ENCODE data around the gene KCNC3. TPM values are rescaled to one million over a fixed set of nuclear protein-coding genes. Genes with fewer than 3 reads are reported as not detected.

KCNC3 gene
- total RNA-seq = 0.13 and 0.76 TPM in 2 replicates

DNA sequence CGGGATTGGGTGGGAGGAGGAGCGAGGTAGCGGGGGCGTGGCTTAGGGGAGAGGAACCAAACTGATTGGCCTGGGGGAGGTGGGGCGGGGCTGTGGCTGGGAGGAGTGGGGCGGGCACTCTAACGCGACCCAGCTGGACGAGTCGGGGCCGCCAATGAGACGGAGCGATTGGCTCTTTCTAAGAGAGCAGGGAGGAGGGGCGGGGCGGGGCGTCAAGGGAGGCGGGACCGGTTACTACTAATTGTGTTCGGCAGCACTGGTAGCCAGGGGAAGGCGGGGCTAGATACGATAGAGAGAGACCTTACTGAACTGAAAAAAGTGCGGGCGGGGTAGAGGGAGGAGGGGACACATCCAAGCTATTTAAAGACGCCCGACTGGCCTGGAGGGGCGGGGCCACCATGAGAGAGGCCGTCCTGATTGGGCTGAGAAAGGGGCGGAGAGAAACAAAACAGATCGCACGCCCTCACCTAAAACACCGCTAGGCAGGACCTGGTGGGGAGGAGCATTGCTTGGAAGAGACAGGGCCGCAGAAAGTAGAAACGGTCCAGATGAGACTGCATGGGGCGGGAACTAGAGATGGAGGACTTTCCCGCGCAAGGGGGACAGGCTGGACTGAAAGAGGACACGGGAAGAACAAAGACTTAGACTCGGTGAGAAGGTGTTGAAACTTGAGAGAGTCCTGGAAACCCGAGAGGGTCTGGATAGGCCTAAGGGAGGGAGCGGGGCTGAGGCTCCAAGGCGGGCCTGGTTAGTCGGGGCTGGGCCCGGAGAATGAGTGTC is at the start of gene KCNC3:
TSS of gene KCNC3 (minus strand) at position 232 of the 780 bp plus-strand sequence. CDS start 295 bp downstream, outside the sequence.
- DNase-seq (ENCODE audit: low read depth in 2 of 2) = peak; percentile 97 to 100

DNA sequence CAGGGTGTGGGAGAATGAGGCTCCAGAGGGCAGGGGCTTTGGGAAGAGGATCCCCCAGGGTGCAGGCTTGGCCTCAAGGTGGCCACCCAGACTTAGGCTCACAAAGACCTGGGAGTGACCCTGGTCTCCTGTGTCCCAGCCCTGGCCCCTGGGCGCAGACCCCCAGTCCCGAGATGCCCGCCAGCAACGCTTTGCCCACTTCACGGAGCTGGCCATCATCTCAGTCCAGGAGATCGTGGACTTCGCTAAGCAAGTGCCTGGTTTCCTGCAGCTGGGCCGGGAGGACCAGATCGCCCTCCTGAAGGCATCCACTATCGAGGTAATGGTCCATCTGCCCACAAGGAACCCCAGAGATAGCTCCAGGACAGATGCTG is 49.7 kb upstream of the KCNC3 start:
- no peak for DNase-seq (ENCODE audit: low read depth in 2 of 2)

DNA sequence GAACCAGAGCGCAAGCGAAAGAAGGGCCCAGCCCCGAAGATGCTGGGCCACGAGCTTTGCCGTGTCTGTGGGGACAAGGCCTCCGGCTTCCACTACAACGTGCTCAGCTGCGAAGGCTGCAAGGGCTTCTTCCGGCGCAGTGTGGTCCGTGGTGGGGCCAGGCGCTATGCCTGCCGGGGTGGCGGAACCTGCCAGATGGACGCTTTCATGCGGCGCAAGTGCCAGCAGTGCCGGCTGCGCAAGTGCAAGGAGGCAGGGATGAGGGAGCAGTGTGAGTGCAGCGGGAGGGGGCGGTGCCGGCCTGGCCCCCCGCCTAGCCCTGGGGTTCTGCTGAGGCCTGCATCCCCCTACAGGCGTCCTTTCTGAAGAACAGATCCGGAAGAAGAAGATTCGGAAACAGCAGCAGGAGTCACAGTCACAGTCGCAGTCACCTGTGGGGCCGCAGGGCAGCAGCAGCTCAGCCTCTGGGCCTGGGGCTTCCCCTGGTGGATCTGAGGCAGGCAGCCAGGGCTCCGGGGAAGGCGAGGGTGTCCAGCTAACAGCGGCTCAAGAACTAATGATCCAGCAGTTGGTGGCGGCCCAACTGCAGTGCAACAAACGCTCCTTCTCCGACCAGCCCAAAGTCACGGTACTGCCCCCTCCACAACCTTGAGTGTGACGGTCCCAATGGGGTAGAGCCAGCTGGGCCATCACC is 49.1 kb upstream of the KCNC3 start:
- DNase-seq (ENCODE audit: low read depth in 2 of 2) = no peak

DNA sequence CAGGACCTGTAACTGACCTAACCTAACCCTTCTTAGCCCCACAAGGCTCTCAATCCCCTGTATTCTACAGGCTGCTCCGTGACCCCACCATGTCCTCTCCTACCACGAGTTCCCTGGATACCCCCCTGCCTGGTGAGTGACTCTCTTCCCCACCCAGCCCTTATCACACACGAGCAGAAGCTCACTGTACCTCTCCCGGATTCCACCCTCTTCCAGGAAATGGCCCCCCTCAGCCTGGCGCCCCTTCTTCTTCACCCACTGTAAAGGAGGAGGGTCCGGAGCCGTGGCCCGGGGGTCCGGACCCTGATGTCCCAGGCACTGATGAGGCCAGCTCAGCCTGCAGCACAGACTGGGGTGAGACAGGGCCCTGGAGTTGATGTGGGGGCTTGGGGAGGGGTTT is 48.3 kb upstream of the KCNC3 start:
- no peak for DNase-seq (ENCODE audit: low read depth in 2 of 2)

DNA sequence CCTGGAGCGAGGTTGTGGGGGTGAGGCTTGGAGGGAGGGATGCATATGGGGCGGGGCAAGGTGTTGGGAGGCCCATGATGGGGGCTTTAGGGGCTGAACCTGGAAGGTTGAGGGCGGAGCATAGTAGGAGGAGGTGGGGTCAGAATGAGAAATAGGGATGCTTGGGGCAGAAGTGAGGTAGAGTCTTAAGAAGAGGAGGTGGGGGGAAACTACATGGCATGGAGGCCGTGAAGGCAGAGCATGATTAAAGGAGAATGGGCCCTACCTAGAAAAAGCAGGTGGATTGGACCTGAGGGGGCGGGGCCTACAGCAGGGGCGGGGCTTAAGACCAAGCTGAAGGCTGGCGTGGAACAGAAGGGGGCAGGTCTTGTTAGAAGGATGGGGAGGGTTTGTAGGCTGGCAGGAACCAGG is 47.9 kb upstream of the KCNC3 start:
- peak in 1 of 2 donors; percentile 26 for DNase-seq (ENCODE audit: low read depth in 2 of 2)

DNA sequence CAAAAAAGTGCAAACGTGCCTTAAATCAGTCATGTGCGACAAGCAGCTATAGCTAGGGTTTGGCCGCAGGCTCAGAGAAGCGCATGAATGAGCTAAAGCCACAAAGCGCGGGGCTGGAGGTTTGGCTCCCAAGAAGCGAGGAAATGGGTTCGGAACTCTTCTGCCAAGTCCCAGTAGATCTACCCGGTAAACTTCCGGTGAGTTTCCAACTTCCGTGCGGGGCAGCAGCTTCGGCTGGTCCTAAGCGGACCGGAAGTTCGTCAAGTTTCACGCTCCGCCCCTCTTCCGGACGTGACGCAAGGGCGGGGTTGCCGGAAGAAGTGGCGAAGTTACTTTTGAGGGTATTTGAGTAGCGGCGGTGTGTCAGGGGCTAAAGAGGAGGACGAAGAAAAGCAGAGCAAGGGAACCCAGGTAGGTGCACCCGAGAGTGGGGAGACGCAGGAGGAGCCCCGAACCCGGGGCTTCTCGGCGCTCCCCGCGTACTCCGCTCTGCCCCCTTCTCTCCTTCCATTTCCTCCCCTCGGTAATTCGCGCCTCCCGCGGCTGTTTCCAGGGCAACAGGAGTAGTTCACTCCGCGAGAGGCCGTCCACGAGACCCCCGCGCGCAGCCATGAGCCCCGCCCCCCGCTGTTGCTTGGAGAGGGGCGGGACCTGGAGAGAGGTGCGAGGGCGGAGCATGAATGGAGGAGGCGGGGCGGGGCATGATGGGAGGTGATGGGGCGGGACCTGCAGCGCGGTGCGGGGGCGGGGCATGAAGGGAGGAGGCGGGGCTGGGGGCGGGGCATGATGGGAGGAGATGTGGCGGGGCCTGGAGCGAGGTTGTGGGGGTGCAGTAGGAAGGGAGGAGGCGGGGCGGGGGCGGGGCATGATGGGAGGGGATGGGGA is 47.2 kb upstream of the KCNC3 start, which contains the start of gene NR1H2:
TSS of gene NR1H2 (plus strand) at position 292 of the 885 bp plus-strand sequence. CDS start 1,149 bp downstream, outside the sequence.
- peak; percentile 97 for DNase-seq (ENCODE audit: low read depth in 2 of 2)

DNA sequence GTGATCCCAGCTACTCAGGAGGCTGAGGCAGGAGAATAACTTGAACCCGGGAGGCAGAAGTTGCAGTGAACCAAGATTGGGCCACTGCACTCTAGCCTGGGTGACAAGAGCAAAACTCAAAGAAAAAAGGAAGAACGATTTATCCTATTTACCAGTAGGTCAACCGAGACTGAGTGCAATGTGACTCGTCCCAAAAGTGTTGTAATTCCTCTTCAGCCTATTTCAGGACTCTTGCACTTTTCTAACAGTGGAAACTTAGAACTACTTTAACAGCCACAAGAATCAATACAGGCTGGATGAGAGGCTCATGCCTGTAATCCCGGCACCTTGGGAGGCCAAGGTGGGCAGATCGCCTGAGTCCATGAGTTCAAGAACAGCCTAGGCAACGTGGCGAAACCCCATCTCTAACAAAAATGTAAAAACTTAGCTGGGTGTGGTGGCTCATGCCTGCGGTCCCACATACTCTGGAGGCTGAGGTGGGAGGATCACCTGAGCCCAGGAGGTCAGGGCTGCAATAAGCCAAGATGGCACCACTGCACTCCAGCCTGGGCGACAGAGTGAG is 42.8 kb upstream of the KCNC3 start:
- DNase-seq (ENCODE audit: low read depth in 2 of 2) = no peak

DNA sequence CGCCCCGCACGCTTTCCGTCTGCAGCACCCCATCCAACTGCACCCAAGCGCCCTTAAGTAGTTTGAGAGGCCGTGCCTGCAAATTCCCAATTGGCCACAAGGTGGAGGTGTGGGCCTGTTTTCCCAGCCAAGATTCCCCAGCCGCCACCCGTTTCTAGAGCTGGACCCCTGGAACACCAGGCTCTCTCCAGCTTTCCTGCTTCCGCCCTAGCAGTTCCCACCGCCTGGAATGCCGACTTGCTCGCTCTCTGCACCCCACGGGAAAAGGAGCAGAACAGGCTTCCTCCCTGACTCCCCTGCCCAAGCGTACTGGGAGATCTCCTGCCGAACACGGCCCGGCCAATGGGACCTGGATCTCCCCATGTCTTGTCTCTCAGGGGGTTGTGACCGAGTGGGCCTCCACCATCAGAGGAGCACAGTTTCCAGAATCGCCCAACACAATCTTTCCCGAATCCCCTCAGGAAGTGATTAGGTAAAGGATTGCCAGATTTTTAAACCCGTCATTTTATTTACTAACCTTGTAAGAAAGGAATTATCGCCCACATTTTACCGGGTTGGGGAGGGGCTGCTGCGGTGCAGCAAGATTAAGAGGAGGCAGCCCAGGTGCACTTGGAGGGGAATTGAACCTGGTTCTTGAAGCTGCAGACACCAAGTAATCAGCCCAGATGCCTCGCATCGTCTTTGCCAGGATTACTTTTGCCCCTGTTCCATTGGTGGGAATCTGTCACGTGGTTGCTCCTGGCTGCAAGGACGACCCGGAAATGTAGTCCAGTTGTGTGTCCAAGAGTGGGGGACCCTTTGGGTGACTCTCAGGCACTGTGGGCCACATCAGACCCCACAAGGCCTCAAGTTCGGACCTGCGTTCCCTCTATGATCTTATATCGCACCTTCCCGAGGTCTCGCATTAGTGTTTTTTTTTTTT is 39.7 kb upstream of the KCNC3 start:
- peak; percentile 74 to 76 for DNase-seq (ENCODE audit: low read depth in 2 of 2)

DNA sequence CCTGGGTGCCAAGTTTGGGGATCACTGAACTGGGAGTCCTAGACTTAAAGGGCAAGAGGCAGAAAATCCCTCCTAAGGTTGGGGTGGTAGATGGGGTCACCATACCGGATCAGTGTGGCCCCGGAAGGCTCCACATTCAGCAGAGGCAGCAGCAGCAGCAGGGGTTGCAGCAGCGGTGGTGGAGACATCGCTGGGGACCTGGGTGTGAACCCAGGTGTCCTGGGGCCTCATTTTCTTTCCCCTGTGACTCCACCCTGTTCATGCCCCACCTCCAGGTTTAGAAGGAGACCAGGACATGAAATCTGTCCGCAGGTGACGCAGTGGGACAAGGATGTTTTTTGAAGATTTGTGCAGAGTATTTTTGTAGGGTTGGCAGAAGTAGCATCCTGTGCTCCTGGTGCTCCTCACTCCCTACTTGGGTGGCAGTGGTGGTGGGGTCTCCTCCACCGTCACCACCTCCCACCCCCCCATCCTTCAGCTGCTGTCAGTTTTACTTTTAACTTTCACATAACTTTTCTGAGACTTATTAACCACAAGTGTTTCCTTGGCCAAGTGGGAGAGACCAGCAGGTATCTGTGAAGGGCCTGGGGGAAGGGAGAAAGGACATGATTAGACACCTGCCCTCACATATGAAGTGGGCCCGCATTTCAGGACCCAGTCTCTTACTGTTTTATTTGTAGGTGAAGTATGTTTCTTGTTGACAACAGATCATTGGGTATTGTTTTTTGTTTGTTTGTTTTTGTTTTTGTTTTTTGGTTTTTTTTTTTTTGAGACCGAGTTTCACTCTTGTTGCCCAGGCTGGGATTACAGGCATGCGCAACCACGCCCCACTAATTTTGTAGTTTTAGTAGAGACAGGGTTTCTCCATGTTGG is 36.5 kb upstream of the KCNC3 start, which contains the start of gene NAPSA:
TSS of gene NAPSA (minus strand) at position 206 of the 873 bp plus-strand sequence. CDS start at position 188, 18 bp downstream.
- DNase-seq (ENCODE audit: low read depth in 2 of 2) = no peak

DNA sequence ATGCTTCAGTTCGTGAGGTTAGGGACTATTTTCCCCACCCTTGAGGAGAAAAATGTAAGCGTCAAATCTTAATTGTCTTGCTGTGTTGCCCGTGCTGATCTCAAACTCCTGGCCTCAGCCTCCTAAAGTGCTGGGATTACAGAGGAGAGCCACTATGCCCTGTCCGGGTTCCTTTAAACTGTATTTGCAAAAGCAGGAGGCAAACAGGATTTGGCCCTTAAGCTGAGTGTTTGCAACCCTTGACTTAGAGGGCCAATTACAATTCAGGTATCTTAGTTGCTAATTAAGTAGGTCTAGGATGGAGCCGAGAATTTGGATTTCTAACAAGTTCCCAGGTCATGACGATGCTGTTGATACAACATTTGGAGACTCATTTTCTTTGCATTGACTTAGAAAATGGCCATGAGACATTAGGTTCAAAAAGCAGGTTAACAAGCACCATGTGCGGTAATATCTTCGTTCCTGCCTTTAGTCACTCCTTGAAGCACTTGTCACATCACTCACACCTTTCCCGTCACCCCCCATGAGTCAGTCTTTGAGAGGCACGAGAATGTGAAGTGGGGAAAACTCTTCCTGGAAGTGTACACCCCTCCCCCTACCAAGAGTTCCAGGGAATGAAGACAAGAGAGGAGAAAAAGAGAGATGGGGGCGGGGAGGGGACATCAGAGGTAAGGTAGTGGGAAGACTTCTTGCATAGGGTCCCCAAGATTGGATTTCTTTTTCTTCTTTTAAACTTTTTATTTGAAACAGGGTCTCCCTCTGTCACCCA is 33.7 kb upstream of the KCNC3 start:
- DNase-seq (ENCODE audit: low read depth in 2 of 2) = no peak

DNA sequence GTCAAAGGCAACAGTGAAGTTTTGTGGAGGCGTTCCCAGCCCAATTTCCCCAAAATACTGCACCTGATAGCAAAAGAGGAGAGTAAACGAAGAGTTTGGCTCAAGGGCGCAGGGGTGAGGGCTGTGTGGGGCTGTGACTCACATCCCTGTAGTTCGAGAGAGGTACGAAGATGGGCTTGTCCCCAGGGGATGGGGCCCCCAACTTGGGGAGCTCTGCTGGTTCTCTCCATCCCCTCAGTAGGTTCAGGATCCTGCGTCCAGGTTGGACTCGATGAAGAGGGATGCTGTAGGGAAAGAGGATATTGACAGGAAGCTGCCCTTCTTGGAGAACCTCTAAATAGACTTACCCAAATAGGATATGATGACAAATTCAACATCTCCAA is 32.8 kb upstream of the KCNC3 start:
- DNase-seq (ENCODE audit: low read depth in 2 of 2) = no peak

DNA sequence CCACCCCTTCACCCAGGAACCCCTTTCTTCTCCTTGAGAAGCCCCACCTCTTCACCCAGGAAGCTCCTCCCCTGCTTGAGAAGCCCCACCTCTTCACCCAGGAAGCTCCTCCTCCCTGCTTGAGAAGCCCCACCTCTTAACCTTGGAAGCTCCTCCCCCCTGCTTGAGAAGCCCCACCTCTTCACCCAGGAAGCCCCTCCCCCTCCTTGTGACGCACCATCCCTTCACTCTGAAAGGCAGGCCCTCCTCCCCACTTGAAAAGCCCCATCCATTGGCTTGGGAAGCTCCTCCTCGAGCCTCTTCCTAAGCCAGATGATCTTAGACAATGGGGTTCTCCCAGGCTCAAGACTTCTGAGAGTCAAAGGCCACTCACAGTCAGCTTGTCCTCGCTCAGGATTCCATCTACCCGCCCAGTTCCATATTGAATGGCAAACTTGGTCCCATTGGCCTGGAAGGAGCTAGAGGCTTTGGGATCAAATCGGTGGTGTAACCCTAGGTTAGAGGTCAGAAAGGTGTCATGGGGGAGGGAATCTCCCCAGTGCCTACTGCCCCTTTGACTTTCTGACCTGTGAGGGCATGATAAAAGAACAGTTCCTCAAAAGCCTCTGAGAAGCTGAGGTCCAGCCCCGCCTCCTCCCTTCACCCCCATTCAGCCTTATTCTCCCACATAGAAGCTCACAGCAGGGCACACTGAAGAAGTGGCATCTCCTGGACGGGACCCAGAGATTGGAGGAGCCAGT is 32.3 kb upstream of the KCNC3 start:
- no peak for DNase-seq (ENCODE audit: low read depth in 2 of 2)

DNA sequence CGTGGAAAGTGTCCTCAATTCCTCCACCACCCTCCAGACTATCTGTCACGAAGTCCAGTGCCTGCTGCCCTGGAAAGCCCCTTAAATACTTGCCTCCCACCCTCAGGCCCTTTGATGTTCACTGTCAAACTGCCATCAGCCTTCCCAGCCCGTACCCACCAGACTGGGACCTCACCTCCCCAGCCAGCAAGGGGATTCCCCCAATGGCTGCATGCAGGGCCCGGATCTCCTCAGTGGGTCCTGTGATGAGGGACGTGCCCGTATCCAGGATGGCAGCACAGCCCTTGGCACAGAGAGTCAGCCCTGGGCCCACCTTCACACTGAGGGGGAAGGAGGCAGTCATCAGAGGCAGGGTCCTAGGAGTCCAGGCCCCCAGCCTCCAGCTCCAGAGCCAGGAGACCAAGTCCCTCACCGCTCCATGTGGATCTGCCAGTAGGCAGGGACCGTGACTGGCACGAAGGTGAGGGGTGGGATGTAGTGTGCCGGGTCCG is 30.2 kb upstream of the KCNC3 start:
- no peak for DNase-seq (ENCODE audit: low read depth in 2 of 2)

DNA sequence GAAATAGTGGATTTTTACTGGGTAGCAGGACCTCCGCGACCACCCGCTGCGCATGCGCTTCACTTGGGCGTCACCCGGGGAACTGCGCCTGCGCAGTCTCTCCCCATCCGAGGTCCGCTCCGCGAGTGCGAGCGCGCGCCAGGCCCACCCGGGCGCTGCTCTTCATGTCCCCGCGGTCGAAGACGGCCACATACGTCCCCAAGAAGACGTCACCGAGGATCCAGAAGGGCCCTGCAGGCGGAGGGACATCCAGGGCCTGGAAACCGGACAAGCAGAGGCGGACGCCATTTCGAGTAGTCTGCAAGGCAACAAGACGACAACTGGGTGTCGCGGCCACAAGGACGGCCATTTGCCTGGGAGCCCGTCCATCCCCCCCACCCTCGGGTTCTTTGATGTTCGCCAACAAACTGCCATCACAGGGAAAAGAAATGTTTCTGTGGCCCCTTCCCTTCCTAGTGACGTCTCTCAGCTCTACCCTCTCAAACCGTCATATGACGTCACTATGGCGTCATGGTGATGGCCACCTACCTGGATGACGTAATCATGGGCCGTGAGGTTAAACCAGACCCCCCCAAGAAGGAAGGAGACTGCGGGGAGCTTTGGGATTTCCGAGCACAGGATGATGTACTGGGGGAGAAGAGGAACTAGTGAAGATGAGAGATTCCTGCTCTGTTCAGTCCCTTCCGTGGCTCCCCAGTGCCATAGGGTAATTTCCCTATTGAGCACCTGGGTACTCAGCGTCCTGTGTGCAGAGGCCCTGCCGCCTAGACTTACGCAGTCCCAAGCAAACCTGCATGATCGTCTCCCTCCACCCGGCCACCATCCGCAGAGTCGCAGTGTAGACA is 29.5 kb upstream of the KCNC3 start:
- peak in 1 of 2 donors; percentile 58 for DNase-seq (ENCODE audit: low read depth in 2 of 2)

DNA sequence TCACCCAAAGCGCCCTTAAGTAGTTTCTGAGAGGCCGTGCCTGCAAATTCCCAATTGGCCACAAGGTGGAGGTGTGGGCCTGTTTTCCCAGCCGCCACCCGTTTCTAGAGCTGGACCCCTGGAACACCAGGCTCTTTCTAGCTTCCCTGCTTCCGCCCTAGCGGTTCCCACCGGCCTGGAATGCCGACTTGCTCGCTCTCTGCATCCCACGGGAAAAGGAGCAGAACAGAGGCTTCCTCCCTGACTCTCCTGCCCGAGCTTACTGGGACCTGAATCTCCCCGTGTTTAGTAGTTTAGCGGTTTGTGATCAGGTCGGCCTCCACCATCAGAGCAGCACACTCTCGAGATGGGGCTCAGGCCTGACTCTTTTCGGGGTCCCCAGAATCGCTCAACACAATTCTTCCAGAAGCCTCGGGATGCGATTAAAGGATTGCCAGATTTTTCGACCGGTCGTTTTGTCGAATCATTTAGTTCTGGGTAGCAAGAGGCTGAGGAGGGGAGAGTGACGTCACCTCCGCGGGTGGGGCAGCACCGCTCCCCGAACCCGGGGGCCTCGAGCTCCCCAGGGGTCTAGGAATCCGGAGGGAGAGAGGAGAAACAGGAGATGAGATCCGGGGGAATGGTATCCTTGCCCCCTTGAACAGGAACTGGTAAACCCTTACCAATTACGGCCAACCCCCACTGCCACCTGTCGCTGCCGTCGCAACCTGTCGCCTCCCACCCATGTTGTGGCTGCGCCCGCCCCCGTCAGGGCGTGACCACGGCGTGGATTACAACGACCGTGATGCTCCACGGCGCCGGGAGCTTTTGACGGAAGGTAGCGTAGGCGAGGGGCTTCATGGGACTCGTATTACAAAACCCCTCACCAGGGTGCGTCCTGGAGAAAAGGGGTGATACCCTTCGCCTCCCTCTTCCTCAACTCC is 28.3 kb upstream of the KCNC3 start:
- peak in 1 of 2 donors; percentile 63 for DNase-seq (ENCODE audit: low read depth in 2 of 2)

All from dermis microvascular lymphatic vessel endothelial cell (primary cell).